Upper lobe of left lung (tissue), 6 donors: ENCODE data around the gene NRF1. TPM values are rescaled to one million over a fixed set of nuclear protein-coding genes. Genes with fewer than 3 reads are reported as not detected.
"Not testable (repeated sequence)": the region's sequence is repeated elsewhere in the genome, so short reads cannot be mapped to it uniquely, and the experiment has no call there.

Source experiments
- ATAC-seq, 2 donors: fragments of 200-7000 bp; cut with Tn5 transposase; one replicate each; pipeline ENCODE4 v1.9.1; 2022; ENCODE audit warnings: mild to moderate bottlenecking in 2 of 2, moderate library complexity in 2 of 2; ENCODE audit not compliant: low FRiP score in 2 of 2
- DNase-seq, 2 donors: peaks; one replicate each; pipeline ENCODE4 v3.0.0-alpha.2; 2019 to 2020
- H3K27ac ChIP-seq, 4 donors: fragments of 200-600 bp; sonication (generic); one replicate each; pipeline ENCODE4 v1.5.1; 2016 to 2019
- H3K27me3 ChIP-seq, 4 donors: fragments of 200-600 bp; sonication (generic); one replicate each; pipeline ENCODE4 v1.5.1; 2017 to 2019
- H3K36me3 ChIP-seq, 4 donors: fragments of 200-600 bp; sonication (generic); one replicate each; pipeline ENCODE4 v1.5.1; 2016 to 2019
- H3K4me1 ChIP-seq, 4 donors: fragments of 200-600 bp; sonication (generic); one replicate each; pipeline ENCODE4 v1.5.1; 2018 to 2019
- H3K4me3 ChIP-seq, 4 donors: fragments of 200-600 bp; sonication (generic); one replicate each; pipeline ENCODE4 v1.5.1; 2017 to 2019; ENCODE audit warnings: mild to moderate bottlenecking in 2 of 4, moderate library complexity in 1 of 4
- H3K9me3 ChIP-seq, 4 donors: fragments of 200-600 bp; sonication (generic); one replicate each; pipeline ENCODE4 v1.5.1; 2018 to 2019
- CTCF ChIP-seq, 6 experiments: fragments of 450-650 bp in 4 of 6; fragments of 200-600 bp in 2 of 6; sonication (generic) in 2 of 6; IDR thresholded peaks; one replicate each; pipeline ENCODE4 v1.5.1; 2016 to 2019; ENCODE audit warnings: antibody characterized with exemption in 6 of 6
- EP300 ChIP-seq, 4 donors: sonication (generic); formaldehyde crosslinking; IDR thresholded peaks; one replicate each; pipeline ENCODE4 v1.5.1; 2017; ENCODE audit warnings: antibody characterized with exemption in 4 of 4, control low read depth in 2 of 4
- POLR2A ChIP-seq, 4 donors: fragments of 450-650 bp; IDR thresholded peaks; one replicate each; pipeline ENCODE4 v1.5.1; 2016 to 2017; ENCODE audit warnings: antibody characterized with exemption in 4 of 4, mild to moderate bottlenecking in 2 of 4
- POLR2AphosphoS5 ChIP-seq, 2 donors: sonication (generic); formaldehyde crosslinking; IDR thresholded peaks; one replicate each; pipeline ENCODE4 v1.5.1; 2017; ENCODE audit warnings: antibody characterized with exemption in 2 of 2
- WGBS, 2 donors: methylation state at CpG; one replicate each; pipeline ENCODE4 v1.1.5; 2017 to 2018; 5-methylcytosine and 5-hydroxymethylcytosine counted together
- total RNA-seq, 6 donors: library from RNA; depleted of rRNA in 4 of 6; stranded (reverse); fragments of >200 nt in 4 of 6; gene quantifications; one replicate each; pipeline versions ENCODE4 v1.1.0 to v1.2.1, GENCODE V29; 2016 to 2021
- donor health status: DM: no; HTN: no; CAD: no; lungs with moderate emphysema.
- donor health status: DM: no; HTN: yes; CAD: no; lungs with severe emphysema.

Gene NRF1
- 10 to 100 TPM; 12.7 to 27.2 (median 19.1) TPM for total RNA-seq

- H3K27me3 ChIP-seq: no peaks in the 10 kb centered on the region
- peaks cover 0 to 7% (median 0%) of the 10 kb centered on the region in 4 donors for H3K36me3 ChIP-seq
- H3K4me3 ChIP-seq: peak within 1 kb of the TSS; percentile 69 to 92 (median 84)
- DNase-seq (peak; percentile 90 to 98), ATAC-seq (peak; percentile 96 to 97)
- peak within 1 kb of the TSS; percentile 95 to 99 (median 96) for H3K27ac ChIP-seq
- peak in 5 of 6 experiments; percentile 14 to 88 (median 58) for TF ChIP-seq CTCF (IDR thresholded peaks at IDR 0.05)
- TF ChIP-seq EP300 (IDR thresholded peaks at IDR 0.05): peak in 1 of 4 donors; percentile 54
- TF ChIP-seq POLR2AphosphoS5 (IDR thresholded peaks at IDR 0.05): peak; percentile 81 to 88
- TF ChIP-seq POLR2A (IDR thresholded peaks at IDR 0.05): peak; percentile 50 to 90 (median 77)
- no peaks in the 10 kb centered on the region for H3K9me3 ChIP-seq
- 0 to 1% methylated on average over 4 to 8 of the region's 98 CpGs for WGBS, 2 donors
- H3K4me1 ChIP-seq: peaks cover 41 to 52% (median 44%) of the 10 kb centered on the region in 4 donors
These were observed at the start of gene NRF1 for GRCh38 chr7:129611246-129612111. Gene NRF1, plus strand, starts transcription at chr7:129611720. Its CDS starts 45,632 bp downstream, at chr7:129657352.

GRCh38 chr7:129566323-129566722 is 45.2 kb upstream of the NRF1 start:
- H3K27me3 ChIP-seq, H3K9me3 ChIP-seq, H3K27ac ChIP-seq, DNase-seq, H3K4me1 ChIP-seq, ATAC-seq, H3K4me3 ChIP-seq, H3K36me3 ChIP-seq: not testable (repeated sequence)
- WGBS, 2 donors: 38 to 40% methylated on average over 2 of the region's 2 CpGs

- ATAC-seq (no peak), DNase-seq (no peak)
- no peaks in the 10 kb centered on the region for H3K27me3 ChIP-seq
- no peaks in the 10 kb centered on the region for H3K36me3 ChIP-seq
- H3K27ac ChIP-seq: no peak overlapping the region
- H3K4me1 ChIP-seq: no peaks in the 10 kb centered on the region
- no peak overlapping the region for H3K4me3 ChIP-seq
- no peak for TF ChIP-seq POLR2A (IDR thresholded peaks at IDR 0.05)
- TF ChIP-seq EP300 (IDR thresholded peaks at IDR 0.05): no peak
- no peak for TF ChIP-seq CTCF (IDR thresholded peaks at IDR 0.05)
- TF ChIP-seq POLR2AphosphoS5 (IDR thresholded peaks at IDR 0.05): no peak
- 96 to 98% methylated on average over 3 of the region's 3 CpGs for WGBS, 2 donors
- H3K9me3 ChIP-seq: no peaks in the 10 kb centered on the region
These were observed 44.1 kb upstream of the NRF1 start for GRCh38 chr7:129567377-129567776.

GRCh38 chr7:129568240-129568639 is 43.3 kb upstream of the NRF1 start:
- no peak overlapping the region for H3K4me3 ChIP-seq
- no peaks in the 10 kb centered on the region for H3K36me3 ChIP-seq
- H3K27me3 ChIP-seq: no peaks in the 10 kb centered on the region
- no peak for DNase-seq
- no peak overlapping the region for H3K27ac ChIP-seq
- H3K4me1 ChIP-seq: no peaks in the 10 kb centered on the region
- no peak for ATAC-seq
- H3K9me3 ChIP-seq: no peaks in the 10 kb centered on the region
- TF ChIP-seq POLR2A (IDR thresholded peaks at IDR 0.05) (no peak), CTCF (IDR thresholded peaks at IDR 0.05) (no peak), EP300 (IDR thresholded peaks at IDR 0.05) (no peak), POLR2AphosphoS5 (IDR thresholded peaks at IDR 0.05) (no peak)
- 79 to 100% methylated on average over 1 of the region's 1 CpG for WGBS, 2 donors

GRCh38 chr7:129569326-129569725 is 42.2 kb upstream of the NRF1 start:
- 53 to 64% methylated on average over 4 of the region's 4 CpGs for WGBS, 2 donors

More at GRCh38 chr7:129569326-129569725, 42.2 kb upstream of the NRF1 start:
- H3K27me3 ChIP-seq: no peaks in the 10 kb centered on the region
- ATAC-seq (no peak), DNase-seq (no peak)
- no peak overlapping the region for H3K4me3 ChIP-seq
- H3K36me3 ChIP-seq: no peaks in the 10 kb centered on the region
- no peak overlapping the region for H3K27ac ChIP-seq
- no peaks in the 10 kb centered on the region for H3K9me3 ChIP-seq
- no peaks in the 10 kb centered on the region for H3K4me1 ChIP-seq
- no peak for TF ChIP-seq POLR2AphosphoS5 (IDR thresholded peaks at IDR 0.05)
- no peak for TF ChIP-seq POLR2A (IDR thresholded peaks at IDR 0.05)
